ENCODE measurements around the gene KANSL1. TPM values are rescaled to one million over a fixed set of nuclear protein-coding genes. Genes with fewer than 3 reads are reported as not detected.

The KANSL1 gene
- total RNA-seq, 1 experiment from 2014 or later = 67.1 TPM

GRCh38 chr17:46027976-46028325, 165.3 kb downstream of the KANSL1 start:
- no peak for TF ChIP-seq CTCF (IDR thresholded peaks at IDR 0.05; ENCODE audit: unreplicated experiment)
- Mint-ChIP-seq H3K9me3 (ENCODE audit: unreplicated experiment) (no peaks in the 10 kb centered on the region), H3K4me1 (ENCODE audit: insufficient read depth, unreplicated experiment) (no peaks in the 10 kb centered on the region), H3K36me3 (ENCODE audit: insufficient read depth, unreplicated experiment) (peaks cover 77% of the 10 kb centered on the region), H3K27me3 (ENCODE audit: insufficient read depth, unreplicated experiment) (no peaks in the 10 kb centered on the region), H3K27ac (ENCODE audit: low read depth, unreplicated experiment) (no peak overlapping the region), H3K4me3 (ENCODE audit: unreplicated experiment) (no peak overlapping the region)
- intact Hi-C loops (cut with micrococcal nuclease) = no loop called here
- CTCF ChIA-PET = interaction anchor here (0.8 to 1.7 kb wide), 2 partner anchors 17 to 26 kb away, joined by 6 to 12 read pairs; no protein-coding TSS in a partner anchor
- POLR2A ChIA-PET = no interaction called here
- DNase-seq (ENCODE audit: unreplicated experiment) = no peak
- no TSS peak for BruUV-seq (replicated peaks)

- ChIA-PET CTCF (interaction anchor here (0.6 to 1.7 kb wide), 2 partner anchors 18 to 148 kb away, joined by 3 to 12 read pairs; no protein-coding TSS in a partner anchor), POLR2A (no interaction called here)
- H3K27ac Mint-ChIP-seq (ENCODE audit: low read depth, unreplicated experiment) = no peak overlapping the region
- H3K4me3 Mint-ChIP-seq (ENCODE audit: unreplicated experiment) = no peak overlapping the region
- TF ChIP-seq CTCF (IDR thresholded peaks at IDR 0.05; ENCODE audit: unreplicated experiment) = no peak
- H3K36me3 Mint-ChIP-seq (ENCODE audit: insufficient read depth, unreplicated experiment) = peaks cover 70% of the 10 kb centered on the region
- intact Hi-C loops (cut with micrococcal nuclease) = no loop called here
- H3K9me3 Mint-ChIP-seq (ENCODE audit: unreplicated experiment) = no peaks in the 10 kb centered on the region
- BruUV-seq (replicated peaks) = no TSS peak
- DNase-seq (ENCODE audit: unreplicated experiment) = no peak
- H3K27me3 Mint-ChIP-seq (ENCODE audit: insufficient read depth, unreplicated experiment) = no peaks in the 10 kb centered on the region
- H3K4me1 Mint-ChIP-seq (ENCODE audit: insufficient read depth, unreplicated experiment) = no peaks in the 10 kb centered on the region
Measured at GRCh38 chr17:46027048-46027975, 165.9 kb downstream of the KANSL1 start.

GRCh38 chr17:46026166-46027047, 166.8 kb downstream of the KANSL1 start:
- peaks cover 61% of the 10 kb centered on the region for H3K36me3 Mint-ChIP-seq (ENCODE audit: insufficient read depth, unreplicated experiment)
- no peak for DNase-seq (ENCODE audit: unreplicated experiment)
- BruUV-seq (replicated peaks) = no TSS peak
- H3K4me3 Mint-ChIP-seq (ENCODE audit: unreplicated experiment) = no peak overlapping the region
- TF ChIP-seq CTCF (IDR thresholded peaks at IDR 0.05; ENCODE audit: unreplicated experiment) = no peak
- no peaks in the 10 kb centered on the region for H3K4me1 Mint-ChIP-seq (ENCODE audit: insufficient read depth, unreplicated experiment)
- POLR2A ChIA-PET = interaction anchor here (0.7 kb wide), 1 partner anchor 8 kb away, joined by 3 read pairs; no protein-coding TSS in a partner anchor
- intact Hi-C loops (cut with micrococcal nuclease) = no loop called here
- H3K27me3 Mint-ChIP-seq (ENCODE audit: insufficient read depth, unreplicated experiment) = no peaks in the 10 kb centered on the region
- CTCF ChIA-PET = interaction anchor here (0.6 kb wide), 1 partner anchor 147 kb away, joined by 3 read pairs; no protein-coding TSS in a partner anchor
- no peaks in the 10 kb centered on the region for H3K9me3 Mint-ChIP-seq (ENCODE audit: unreplicated experiment)
- H3K27ac Mint-ChIP-seq (ENCODE audit: low read depth, unreplicated experiment) = no peak overlapping the region
